ENCODE measurements around the gene KMT2E.

The KMT2E gene

DNA sequence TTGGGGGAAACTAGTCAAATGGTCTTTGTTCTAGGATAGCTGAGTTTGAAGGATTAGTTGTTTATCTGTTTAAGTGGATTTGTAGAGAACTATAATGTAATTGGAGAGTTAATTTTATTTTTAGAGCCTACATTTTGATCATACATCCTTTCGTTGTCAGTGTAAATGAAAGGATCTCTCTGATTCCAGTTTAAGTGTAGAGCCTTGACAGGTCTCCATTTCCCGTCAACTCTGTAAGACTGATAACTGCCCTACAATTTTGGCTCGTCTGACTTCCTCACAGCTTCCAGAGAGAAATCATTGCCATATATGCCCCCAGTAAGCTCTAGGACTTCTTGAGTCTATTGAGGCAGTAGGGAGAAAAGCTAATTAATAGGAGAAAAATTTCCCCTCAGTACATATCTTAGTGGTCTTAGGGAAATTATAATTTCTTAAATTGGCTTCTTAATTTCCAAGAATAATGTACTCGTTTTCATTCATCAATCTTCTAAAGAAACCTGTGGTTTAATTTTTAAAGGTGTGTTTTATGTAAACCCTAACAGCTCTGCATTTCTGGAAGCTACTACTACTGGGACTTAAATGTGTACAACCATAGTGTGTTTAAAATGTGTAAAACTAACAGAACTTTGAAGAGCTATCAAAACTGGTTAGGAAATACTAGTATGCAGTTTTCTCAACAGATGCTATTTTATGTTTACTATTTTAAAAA lies 3.8 kb downstream of the KMT2E start:
- whole genome bisulfite sequencing: 75% methylated on average over 2 of the region's 4 CpGs

DNA sequence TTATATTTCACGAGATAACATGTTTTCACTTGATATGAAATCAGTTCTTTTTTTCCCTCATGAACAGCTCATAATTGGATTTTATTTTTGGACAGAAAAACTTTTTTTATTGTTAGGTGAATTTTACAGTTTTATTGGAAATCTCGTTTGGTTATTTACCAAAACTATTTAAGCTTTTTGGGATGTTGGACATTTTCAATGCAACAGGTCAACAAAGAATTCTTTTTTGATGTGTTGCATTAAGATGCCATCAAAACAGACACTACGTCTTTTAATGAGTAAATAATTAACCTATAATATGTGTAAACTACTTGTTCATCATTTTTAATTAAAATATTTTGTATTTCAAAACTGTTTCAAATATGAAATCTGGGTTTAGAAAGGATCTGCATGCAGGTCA lies 5.3 kb downstream of the KMT2E start:
- Histone ChIP-seq H2BK5ac (ENCODE audit: low read depth, low read length, poor library complexity, severe bottlenecking) (no peak overlapping the region), H3K18ac (ENCODE audit: low read depth in 1 of 2, low read length in 2 of 2) (no peak overlapping the region), H2BK15ac (ENCODE audit: low read depth, poor library complexity, severe bottlenecking) (no peak overlapping the region), H3K79me1 (replicated peaks; ENCODE audit: low read length, poor library complexity, severe bottlenecking) (no peaks in the 10 kb centered on the region), H2BK120ac (ENCODE audit: low read depth, low read length) (no peak overlapping the region), H3K36me3 (ENCODE audit: control insufficient read depth in 1 of 2, insufficient read depth in 2 of 2, low read depth in 1 of 2, low read length in 2 of 2) (no peaks in the 10 kb centered on the region), H3K4me2 (ENCODE audit: low read length, poor library complexity, severe bottlenecking) (no peak overlapping the region), H3K4me3 (ENCODE audit: insufficient read depth in 1 of 2, low read depth in 1 of 2, low read length in 2 of 2) (peak overlapping the region in 1 of 2 experiments; percentile 98), H2AFZ (ENCODE audit: low read depth, low read length) (no peak overlapping the region), H2AK5ac (ENCODE audit: low read length, severe bottlenecking) (no peak overlapping the region), H3K27me3 (ENCODE audit: control insufficient read depth in 1 of 2, insufficient read depth in 1 of 2, low read length in 2 of 2) (no peaks in the 10 kb centered on the region), H3K4ac (ENCODE audit: low read depth in 1 of 2, low read length in 2 of 2) (no peak overlapping the region), H3K4me1 (ENCODE audit: control insufficient read depth, insufficient read depth, low read depth, low read length) (no peaks in the 10 kb centered on the region), H4K91ac (ENCODE audit: low read length) (no peak overlapping the region), H3K23ac (ENCODE audit: low read length in 2 of 2) (no peak overlapping the region), H3K14ac (ENCODE audit: low read length in 2 of 2) (no peak overlapping the region), H3K27ac (ENCODE audit: low read length, poor library complexity, severe bottlenecking) (no peak overlapping the region), H3K9me3 (ENCODE audit: control insufficient read depth, low read length) (no peaks in the 10 kb centered on the region), H2BK12ac (ENCODE audit: low read length in 2 of 2) (no peak overlapping the region), H3K9ac (ENCODE audit: low read length) (peak overlapping the region; percentile 100), H4K8ac (ENCODE audit: low read length) (no peak overlapping the region)
- 100% methylated on average over 1 of the region's 3 CpGs for WGBS
- DNase-seq: no peak

More for the DNA sequence above, 3.8 kb downstream of the KMT2E start:
- no peak for DNase-seq
- no peak overlapping the region for H2BK5ac ChIP-seq (ENCODE audit: low read depth, low read length, poor library complexity, severe bottlenecking)
- no peak overlapping the region for H2BK15ac ChIP-seq (ENCODE audit: low read depth, poor library complexity, severe bottlenecking)
- H2BK12ac ChIP-seq (ENCODE audit: low read length in 2 of 2): no peak overlapping the region
- H3K4me2 ChIP-seq (ENCODE audit: low read length, poor library complexity, severe bottlenecking): peak overlapping the region; percentile 62
- no peaks in the 10 kb centered on the region for H3K27me3 ChIP-seq (ENCODE audit: control insufficient read depth in 1 of 2, insufficient read depth in 1 of 2, low read length in 2 of 2)
- H3K9ac ChIP-seq (ENCODE audit: low read length): peak overlapping the region; percentile 100
- no peaks in the 10 kb centered on the region for H3K4me1 ChIP-seq (ENCODE audit: control insufficient read depth, insufficient read depth, low read depth, low read length)
- no peak overlapping the region for H2AK5ac ChIP-seq (ENCODE audit: low read length, severe bottlenecking)
- no peaks in the 10 kb centered on the region for H3K79me1 ChIP-seq (replicated peaks; ENCODE audit: low read length, poor library complexity, severe bottlenecking)
- no peak overlapping the region for H3K14ac ChIP-seq (ENCODE audit: low read length in 2 of 2)
- no peak overlapping the region for H2AFZ ChIP-seq (ENCODE audit: low read depth, low read length)
- no peak overlapping the region for H4K91ac ChIP-seq (ENCODE audit: low read length)
- H2BK120ac ChIP-seq (ENCODE audit: low read depth, low read length): no peak overlapping the region
- no peaks in the 10 kb centered on the region for H3K36me3 ChIP-seq (ENCODE audit: control insufficient read depth in 1 of 2, insufficient read depth in 2 of 2, low read depth in 1 of 2, low read length in 2 of 2)
- no peak overlapping the region for H3K18ac ChIP-seq (ENCODE audit: low read depth in 1 of 2, low read length in 2 of 2)
- no peak overlapping the region for H3K23ac ChIP-seq (ENCODE audit: low read length in 2 of 2)
- H3K27ac ChIP-seq (ENCODE audit: low read length, poor library complexity, severe bottlenecking): no peak overlapping the region
- no peak overlapping the region for H3K4ac ChIP-seq (ENCODE audit: low read depth in 1 of 2, low read length in 2 of 2)
- peak overlapping the region in 1 of 2 experiments; percentile 98 for H3K4me3 ChIP-seq (ENCODE audit: insufficient read depth in 1 of 2, low read depth in 1 of 2, low read length in 2 of 2)
- H3K9me3 ChIP-seq (ENCODE audit: control insufficient read depth, low read length): no peaks in the 10 kb centered on the region
- H4K8ac ChIP-seq (ENCODE audit: low read length): no peak overlapping the region

DNA sequence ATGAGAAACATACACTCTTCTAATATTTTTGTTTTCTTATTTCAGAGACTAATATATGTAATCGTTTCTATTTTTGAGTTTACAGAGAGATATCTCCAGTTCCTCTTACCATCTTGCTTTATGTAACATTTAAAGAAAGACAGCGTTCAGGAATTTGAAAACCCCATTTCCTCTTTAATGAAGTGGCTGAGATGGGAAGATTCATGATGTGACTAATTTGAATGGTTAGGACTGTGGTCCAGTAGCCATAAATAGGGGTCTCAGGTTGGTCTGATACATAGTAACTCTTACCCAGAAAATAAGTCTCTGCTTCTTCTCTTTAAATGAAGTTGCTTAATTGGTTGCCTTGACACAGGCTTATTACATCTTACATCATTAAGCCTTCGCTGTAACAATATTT lies 6.9 kb downstream of the KMT2E start:
- H3K9ac ChIP-seq (ENCODE audit: low read length): peak overlapping the region; percentile 48
- H4K91ac ChIP-seq (ENCODE audit: low read length): no peak overlapping the region
- H3K36me3 ChIP-seq (ENCODE audit: control insufficient read depth in 1 of 2, insufficient read depth in 2 of 2, low read depth in 1 of 2, low read length in 2 of 2): no peaks in the 10 kb centered on the region
- H2BK5ac ChIP-seq (ENCODE audit: low read depth, low read length, poor library complexity, severe bottlenecking): no peak overlapping the region
- H3K18ac ChIP-seq (ENCODE audit: low read depth in 1 of 2, low read length in 2 of 2): no peak overlapping the region
- no peaks in the 10 kb centered on the region for H3K9me3 ChIP-seq (ENCODE audit: control insufficient read depth, low read length)
- WGBS: 100% methylated on average over 2 of the region's 3 CpGs
- no peak overlapping the region for H3K4me2 ChIP-seq (ENCODE audit: low read length, poor library complexity, severe bottlenecking)
- H3K79me1 ChIP-seq (replicated peaks; ENCODE audit: low read length, poor library complexity, severe bottlenecking): no peaks in the 10 kb centered on the region
- H2BK12ac ChIP-seq (ENCODE audit: low read length in 2 of 2): no peak overlapping the region
- H3K27me3 ChIP-seq (ENCODE audit: control insufficient read depth in 1 of 2, insufficient read depth in 1 of 2, low read length in 2 of 2): no peaks in the 10 kb centered on the region
- no peak overlapping the region for H2AK5ac ChIP-seq (ENCODE audit: low read length, severe bottlenecking)
- H3K23ac ChIP-seq (ENCODE audit: low read length in 2 of 2): no peak overlapping the region
- no peaks in the 10 kb centered on the region for H3K4me1 ChIP-seq (ENCODE audit: control insufficient read depth, insufficient read depth, low read depth, low read length)
- H3K27ac ChIP-seq (ENCODE audit: low read length, poor library complexity, severe bottlenecking): no peak overlapping the region
- DNase-seq: no peak
- H2AFZ ChIP-seq (ENCODE audit: low read depth, low read length): no peak overlapping the region
- H3K4me3 ChIP-seq (ENCODE audit: insufficient read depth in 1 of 2, low read depth in 1 of 2, low read length in 2 of 2): peak overlapping the region in 1 of 2 experiments; percentile 26
- no peak overlapping the region for H3K4ac ChIP-seq (ENCODE audit: low read depth in 1 of 2, low read length in 2 of 2)
- H3K14ac ChIP-seq (ENCODE audit: low read length in 2 of 2): no peak overlapping the region
- H4K8ac ChIP-seq (ENCODE audit: low read length): no peak overlapping the region
- no peak overlapping the region for H2BK120ac ChIP-seq (ENCODE audit: low read depth, low read length)
- no peak overlapping the region for H2BK15ac ChIP-seq (ENCODE audit: low read depth, poor library complexity, severe bottlenecking)

DNA sequence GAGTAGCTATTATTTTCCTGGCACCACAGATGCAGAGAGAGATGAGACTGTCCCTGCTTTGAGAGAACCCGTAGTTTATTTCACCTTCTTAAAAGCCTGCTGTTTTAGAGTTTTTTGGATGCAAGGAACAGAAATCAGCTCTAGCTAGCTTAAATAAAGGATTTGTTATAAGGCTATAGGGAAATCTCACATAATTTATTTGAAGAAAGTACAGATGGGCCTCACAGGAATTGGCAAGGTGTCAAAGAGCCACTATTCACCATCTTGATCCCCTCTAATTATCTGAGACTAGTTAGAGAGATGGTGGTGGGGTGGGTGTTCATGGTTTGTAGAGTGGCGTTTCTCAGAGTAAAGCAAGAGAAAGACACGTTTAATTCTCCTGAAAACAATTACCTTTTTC lies 7.3 kb downstream of the KMT2E start:
- no peaks in the 10 kb centered on the region for H3K9me3 ChIP-seq (ENCODE audit: control insufficient read depth, low read length)
- no peak overlapping the region for H3K14ac ChIP-seq (ENCODE audit: low read length in 2 of 2)
- no peak overlapping the region for H2AFZ ChIP-seq (ENCODE audit: low read depth, low read length)
- H3K4ac ChIP-seq (ENCODE audit: low read depth in 1 of 2, low read length in 2 of 2): no peak overlapping the region
- H2BK120ac ChIP-seq (ENCODE audit: low read depth, low read length): no peak overlapping the region
- no peak for DNase-seq
- peak overlapping the region; percentile 48 for H3K9ac ChIP-seq (ENCODE audit: low read length)
- H3K4me1 ChIP-seq (ENCODE audit: control insufficient read depth, insufficient read depth, low read depth, low read length): no peaks in the 10 kb centered on the region
- no peak overlapping the region for H3K18ac ChIP-seq (ENCODE audit: low read depth in 1 of 2, low read length in 2 of 2)
- WGBS: 100% methylated on average over 1 of the region's 3 CpGs
- no peak overlapping the region for H4K8ac ChIP-seq (ENCODE audit: low read length)
- H3K23ac ChIP-seq (ENCODE audit: low read length in 2 of 2): no peak overlapping the region
- no peak overlapping the region for H3K4me2 ChIP-seq (ENCODE audit: low read length, poor library complexity, severe bottlenecking)
- no peak overlapping the region for H3K27ac ChIP-seq (ENCODE audit: low read length, poor library complexity, severe bottlenecking)
- H2BK12ac ChIP-seq (ENCODE audit: low read length in 2 of 2): no peak overlapping the region
- no peak overlapping the region for H2BK15ac ChIP-seq (ENCODE audit: low read depth, poor library complexity, severe bottlenecking)
- no peak overlapping the region for H2BK5ac ChIP-seq (ENCODE audit: low read depth, low read length, poor library complexity, severe bottlenecking)
- H4K91ac ChIP-seq (ENCODE audit: low read length): no peak overlapping the region
- no peaks in the 10 kb centered on the region for H3K27me3 ChIP-seq (ENCODE audit: control insufficient read depth in 1 of 2, insufficient read depth in 1 of 2, low read length in 2 of 2)
- peak overlapping the region in 1 of 2 experiments; percentile 26 for H3K4me3 ChIP-seq (ENCODE audit: insufficient read depth in 1 of 2, low read depth in 1 of 2, low read length in 2 of 2)
- no peak overlapping the region for H2AK5ac ChIP-seq (ENCODE audit: low read length, severe bottlenecking)
- H3K36me3 ChIP-seq (ENCODE audit: control insufficient read depth in 1 of 2, insufficient read depth in 2 of 2, low read depth in 1 of 2, low read length in 2 of 2): no peaks in the 10 kb centered on the region
- H3K79me1 ChIP-seq (replicated peaks; ENCODE audit: low read length, poor library complexity, severe bottlenecking): no peaks in the 10 kb centered on the region

All from mesenchymal stem cell (in vitro differentiated cells and primary cell).